AG04449 (cell line): ENCODE results near the gene KL.

Experiments
- CTCF ChIA-PET: fragments of 350-600 bp; formaldehyde crosslinking; extraction: SDS; loops from one replicate; lab custom pipeline; 2021; ENCODE audit warnings: antibody characterized with exemption; lab: Yijun Ruan, JAX
- POLR2A ChIA-PET: fragments of 400-600, 350-600 bp; formaldehyde crosslinking; extraction: SDS; loops from one replicate; lab custom pipeline; 2020; ENCODE audit warnings: antibody characterized with exemption, inconsistent platforms; lab: Yijun Ruan, JAX
- DNase-seq: peaks from one replicate; pipeline ENCODE4 v3.0.0-alpha.2; 2010; ENCODE audit warnings: low read depth, low spot score
- H3K4me3 ChIP-seq: 2 replicates; pipeline ENCODE4 v1.5.1; 2011; ENCODE audit warnings: low read depth, mild to moderate bottlenecking, control low read depth, low read length
- CTCF ChIP-seq: IDR thresholded peaks from one replicate; pipeline ENCODE4 v1.5.1; 2011; ENCODE audit warnings: mild to moderate bottlenecking, moderate library complexity, low read length, control low read depth, inconsistent platforms; ENCODE audit not compliant: insufficient read depth; ENCODE audit errors: missing control alignments

KL gene

GRCh38 chr13:33087091-33087490, 70.9 kb downstream of the KL start:
- H3K4me3 ChIP-seq = no peak overlapping the region
- ChIA-PET CTCF (no interaction called here), POLR2A (no interaction called here)
- TF ChIP-seq CTCF = no peak
- DNase-seq = no peak

- H3K4me3 ChIP-seq = no peak overlapping the region
- CTCF ChIA-PET = interaction anchor here (1.7 kb wide), 1 partner anchor 12 kb away, joined by 3 read pairs; no protein-coding TSS in a partner anchor
Measured at GRCh38 chr13:33087790-33088189, 71.6 kb downstream of the KL start.

GRCh38 chr13:33089311-33089710, 73.1 kb downstream of the KL start:
- ChIA-PET POLR2A (no interaction called here), CTCF (no interaction called here)
- no peak overlapping the region for H3K4me3 ChIP-seq
- no peak for DNase-seq
- TF ChIP-seq CTCF = no peak

More at GRCh38 chr13:33087790-33088189, 71.6 kb downstream of the KL start:
- POLR2A ChIA-PET = no interaction called here
- no peak for TF ChIP-seq CTCF
- DNase-seq = no peak

- ChIA-PET CTCF (no interaction called here), POLR2A (no interaction called here)
- H3K4me3 ChIP-seq = no peak overlapping the region
- no peak for TF ChIP-seq CTCF
- DNase-seq = no peak
Measured at GRCh38 chr13:33090755-33091414, 74.7 kb downstream of the KL start.

- no peak for DNase-seq
- ChIA-PET POLR2A (no interaction called here), CTCF (no interaction called here)
- TF ChIP-seq CTCF = no peak
- no peak overlapping the region for H3K4me3 ChIP-seq
Measured at GRCh38 chr13:33091415-33091774, 75.2 kb downstream of the KL start.

- CTCF ChIA-PET = no interaction called here
Measured at GRCh38 chr13:33092073-33092987, 76.1 kb downstream of the KL start.

More at GRCh38 chr13:33092073-33092987, 76.1 kb downstream of the KL start:
- TF ChIP-seq CTCF = no peak
- H3K4me3 ChIP-seq = no peak overlapping the region
- POLR2A ChIA-PET = no interaction called here
- no peak for DNase-seq
